ENCODE measurements around the gene CSNK1D.

Gene CSNK1D

DNA sequence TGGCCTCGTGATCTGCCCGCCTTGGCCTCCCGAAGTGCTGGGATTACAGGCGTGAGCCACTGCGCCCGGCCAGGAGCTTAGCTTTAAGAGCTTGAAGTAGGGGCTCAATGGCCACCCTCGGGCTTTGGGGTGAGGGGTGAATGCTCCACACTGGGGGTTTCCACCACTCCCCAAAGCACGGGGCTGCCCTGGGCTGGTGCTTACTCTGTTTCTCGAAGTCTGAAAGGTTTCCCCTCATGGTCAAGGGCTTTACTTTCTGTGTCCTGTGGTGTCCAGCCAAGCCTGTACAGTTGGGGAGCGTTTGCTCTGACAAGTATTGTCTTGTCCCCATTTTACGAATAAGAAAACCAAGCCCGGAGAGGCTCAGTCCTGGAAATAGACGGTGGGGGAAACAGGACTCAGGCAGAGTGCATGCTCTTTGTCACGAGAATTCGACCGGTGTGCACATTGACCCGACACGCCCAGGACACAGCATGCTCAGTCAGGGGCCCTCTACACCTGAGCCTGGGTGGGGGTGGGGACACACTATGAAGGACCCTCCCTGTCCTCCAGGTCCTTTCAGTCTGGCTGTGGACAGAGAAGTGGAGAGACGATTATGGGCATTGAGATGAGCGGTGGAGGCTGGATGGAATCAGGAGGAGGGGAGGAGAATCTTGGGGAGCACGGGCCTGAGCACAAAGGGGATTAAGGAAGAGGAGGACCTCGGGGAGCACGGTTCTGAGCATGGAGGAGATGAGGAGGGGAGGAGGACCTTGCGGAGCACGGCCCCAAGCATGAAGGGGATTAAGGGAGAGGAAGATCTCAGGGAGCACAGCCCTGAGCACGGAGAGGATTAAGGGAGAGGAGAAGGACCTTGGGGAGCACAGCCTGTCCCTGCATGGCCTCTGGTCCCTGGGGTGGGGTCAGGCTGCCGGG is 36.4 kb upstream of the CSNK1D start:
- no peak for DNase-seq

GRCh38 chr17:82305727-82306300 is 32.3 kb upstream of the CSNK1D start:
- no peak for DNase-seq

DNA sequence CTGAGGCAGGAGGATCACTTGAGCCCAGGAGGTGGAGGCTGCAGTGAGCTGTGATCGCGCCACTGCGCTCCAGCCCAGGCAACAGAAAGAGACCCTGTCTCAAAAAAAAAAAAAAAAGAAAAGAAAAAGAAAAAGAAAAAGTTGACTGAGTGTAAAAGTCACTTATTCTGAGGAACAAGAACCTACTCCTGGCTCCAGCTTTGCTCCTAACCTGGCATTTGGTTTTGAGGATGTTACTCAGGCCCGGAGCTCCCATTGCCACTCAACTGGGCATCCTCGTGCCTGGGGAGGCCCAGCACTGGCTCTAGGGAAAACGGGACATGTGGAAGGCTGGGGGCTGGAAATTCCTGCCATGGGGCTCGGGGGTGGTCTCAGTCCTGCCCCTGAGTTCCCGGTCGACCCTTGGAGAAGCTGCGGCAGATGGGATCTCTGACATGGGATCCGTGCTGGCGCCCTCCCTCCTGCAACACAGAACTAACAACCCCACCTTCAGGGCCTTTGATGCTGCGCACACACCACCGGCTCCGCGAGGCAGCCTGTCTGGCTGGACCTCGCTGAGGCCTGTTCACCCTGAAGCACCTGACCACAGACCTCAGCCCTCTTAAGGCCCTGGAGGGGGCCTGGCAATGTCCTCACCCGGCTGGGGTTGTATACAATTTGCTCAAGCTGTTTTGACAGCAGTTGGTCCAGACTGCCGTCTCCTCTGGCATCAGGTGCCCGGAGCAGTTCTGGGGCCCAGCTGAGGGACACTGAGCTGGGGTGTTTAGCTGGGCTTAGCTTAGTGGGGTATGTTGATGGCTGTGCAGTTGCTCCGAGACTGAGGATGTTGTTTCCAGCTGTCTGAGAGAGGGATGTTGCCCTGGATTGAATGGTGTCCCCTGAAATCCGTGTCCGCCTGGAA is 31.6 kb upstream of the CSNK1D start:
- no peak for DNase-seq

DNA sequence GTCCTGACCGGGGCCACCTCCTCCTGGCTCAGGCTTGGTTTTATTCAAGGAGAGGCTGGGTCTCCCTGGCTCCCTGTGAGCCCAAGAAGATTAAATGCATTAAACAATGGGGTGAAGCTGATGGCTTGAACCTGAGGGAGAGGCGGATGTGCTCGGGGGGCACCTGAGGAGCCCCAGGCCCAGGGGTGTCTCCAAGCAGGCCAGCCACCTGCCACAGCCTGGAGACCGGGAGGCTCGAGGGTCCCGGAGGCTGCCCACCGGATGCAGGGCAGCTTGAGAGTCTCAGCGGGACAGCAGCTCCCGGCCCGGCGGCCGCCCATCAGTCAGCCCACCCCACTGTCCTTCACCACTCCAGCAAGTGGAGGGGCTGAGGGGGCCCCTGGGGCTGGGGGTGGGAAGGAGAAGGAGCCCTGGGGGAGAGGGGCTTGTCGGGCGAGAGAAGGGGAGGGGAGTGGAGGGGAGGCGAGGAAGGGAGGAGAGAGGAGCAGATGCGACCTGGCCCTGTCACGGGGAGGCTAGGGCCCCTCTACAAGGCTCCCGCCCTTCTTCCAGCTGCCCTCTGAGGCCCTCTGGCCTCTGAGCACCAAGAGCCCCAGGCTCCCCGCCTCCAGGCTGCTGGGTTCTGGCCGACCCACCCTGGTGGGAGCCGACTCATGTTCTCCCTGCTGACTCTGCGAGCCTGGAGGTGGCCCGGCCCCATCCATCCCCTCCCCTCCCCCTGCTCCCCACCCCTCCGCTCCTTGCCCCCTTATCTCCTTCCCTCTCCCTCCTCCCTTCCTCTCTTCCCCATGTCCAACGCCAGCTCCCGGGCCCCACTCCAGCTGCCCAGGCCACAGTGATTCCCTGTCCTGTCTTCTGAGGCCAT is 30.7 kb upstream of the CSNK1D start:
- no peak for DNase-seq

- DNase-seq: no peak
Observed at GRCh38 chr17:82302991-82303943, 29.8 kb upstream of the CSNK1D start.

GRCh38 chr17:82302568-82302963 is 29.1 kb upstream of the CSNK1D start:
- no peak for DNase-seq

DNA sequence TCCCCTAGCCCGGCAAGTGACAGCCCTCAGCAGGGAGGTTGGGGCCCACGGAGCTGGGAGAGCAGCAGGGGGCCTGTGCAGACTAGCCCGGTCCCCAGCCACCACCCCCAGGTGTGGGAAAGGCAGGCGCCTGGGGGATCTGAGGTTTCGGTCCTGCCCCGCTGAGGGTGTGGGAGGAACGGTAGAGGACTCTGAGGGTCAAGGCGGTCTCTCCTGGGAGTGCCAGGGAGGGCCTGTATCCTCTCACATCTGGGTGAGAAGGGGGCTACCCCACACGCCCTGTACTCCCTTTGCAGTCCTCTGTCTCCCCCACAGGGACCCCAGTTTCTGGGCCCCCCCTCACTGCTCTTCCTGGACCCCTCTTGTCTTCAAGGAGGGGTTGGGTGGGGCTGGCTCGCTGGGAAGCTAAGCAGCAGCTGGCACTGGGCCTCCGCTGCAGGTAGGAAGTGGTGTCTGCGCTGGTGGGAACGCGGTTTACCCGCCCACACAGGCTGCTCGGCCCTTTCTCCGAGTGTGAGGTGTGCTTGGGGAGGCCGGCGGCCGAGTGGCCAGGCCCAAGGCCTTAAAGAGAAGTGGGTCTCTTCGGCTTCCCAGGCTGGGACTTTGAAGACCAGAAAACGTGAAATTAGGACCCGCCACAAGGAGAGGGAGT is 28.5 kb upstream of the CSNK1D start:
- no peak for DNase-seq

DNA sequence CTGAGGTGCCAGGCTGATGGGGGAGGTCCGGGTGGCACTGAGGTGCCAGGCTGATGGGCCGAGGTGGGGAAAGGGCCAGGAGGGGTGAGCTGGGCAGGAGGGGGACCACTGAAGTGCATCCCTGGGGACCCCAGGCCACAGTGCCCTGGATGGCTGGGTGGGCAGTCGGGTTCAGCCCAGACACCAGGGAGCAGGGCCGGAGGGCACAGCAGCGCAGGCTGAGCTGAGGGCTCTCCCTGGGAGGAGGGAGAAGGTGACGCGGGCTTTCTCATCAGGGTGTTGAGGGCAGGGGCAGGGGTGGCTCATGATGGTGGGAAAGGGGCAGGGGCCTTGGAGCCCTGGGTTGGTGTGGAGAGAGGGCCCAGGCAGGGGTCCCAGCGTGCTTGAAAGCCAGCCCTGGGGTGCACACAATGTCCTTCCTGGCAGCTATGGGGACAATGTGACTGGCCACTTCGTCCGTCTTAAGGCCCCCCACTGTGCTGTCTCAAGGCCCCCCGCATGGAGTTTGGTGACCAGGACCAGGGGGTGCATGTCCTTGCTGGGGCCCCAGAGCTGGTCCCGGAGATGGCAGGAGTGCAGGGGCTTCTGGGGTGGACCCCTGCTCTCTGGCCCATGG is 27.9 kb upstream of the CSNK1D start:
- no peak for DNase-seq

GRCh38 chr17:82300707-82301270 is 27.3 kb upstream of the CSNK1D start:
- DNase-seq: no peak

- DNase-seq: no peak
Observed at GRCh38 chr17:82300228-82300627, 26.7 kb upstream of the CSNK1D start.

DNA sequence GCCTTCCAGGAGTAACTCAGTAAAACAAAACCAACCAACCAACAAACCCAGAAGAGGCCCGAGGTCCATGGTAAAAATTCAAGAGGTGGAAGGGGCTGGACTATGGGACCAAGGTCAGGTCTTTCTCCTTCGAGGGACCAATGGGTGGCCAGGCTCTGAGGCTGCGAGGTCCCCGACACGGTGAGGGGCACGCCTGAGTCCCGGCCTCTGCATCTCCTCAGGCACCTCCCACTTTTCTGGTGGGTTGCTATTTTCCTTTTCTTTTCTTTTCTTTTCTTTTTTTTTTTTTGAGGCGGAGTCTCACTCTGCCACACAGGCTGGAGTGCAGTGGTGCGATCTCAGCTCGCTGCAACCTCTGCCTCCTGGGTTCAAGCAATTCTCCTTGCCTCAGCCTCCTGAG is 26.0 kb upstream of the CSNK1D start:
- no peak for DNase-seq

GRCh38 chr17:82298538-82299421 is 25.3 kb upstream of the CSNK1D start:
- DNase-seq: no peak

GRCh38 chr17:82297714-82298537 is 24.4 kb upstream of the CSNK1D start:
- DNase-seq: peak; percentile 49

GRCh38 chr17:82297280-82297713 is 23.8 kb upstream of the CSNK1D start:
- peak; percentile 49 for DNase-seq

- DNase-seq: no peak
Observed at GRCh38 chr17:82296511-82297279, 23.2 kb upstream of the CSNK1D start.

GRCh38 chr17:82295472-82295814 is 21.9 kb upstream of the CSNK1D start:
- no peak for DNase-seq

Data from DMS79 treated with DMSO at 0.1 percent for 48 hours (cell line).